Activated T-cell treated with anti-CD3 and anti-CD28 coated beads, Interleukin-2, amount 50 U/mL, for 72 hours (primary cell): ENCODE data around the gene ARR3. TPM values are rescaled to one million over a fixed set of nuclear protein-coding genes. Genes with fewer than 3 reads are reported as not detected.
"Not testable (repeated sequence)": the region's sequence is repeated elsewhere in the genome, so short reads cannot be mapped to it uniquely, and the experiment has no call there.

Experiments
- ATAC-seq, 2 donors: fragments of 150-1000 bp; cut with Tn5 transposase; replicated peaks in 1 of 2; 2 replicates each; pipeline ENCODE4 v1.10.0; 2021; ENCODE audit warnings: moderate library complexity in 2 of 2, mild to moderate bottlenecking in 1 of 2
- DNase-seq, 2 donors: peaks; one replicate each; pipeline ENCODE4 v3.0.0; 2021 to 2022; ENCODE audit warnings: mixed read lengths in 1 of 2
- H3K27ac Mint-ChIP-seq: one replicate; pipeline ENCODE4 v1.8.0; 2022; ENCODE audit warnings: mild to moderate bottlenecking, moderate library complexity, mixed read lengths
- H3K27me3 Mint-ChIP-seq: one replicate; pipeline ENCODE4 v1.8.0; 2022; ENCODE audit warnings: low read depth, mixed read lengths
- H3K36me3 Mint-ChIP-seq, 2 donors: one replicate each; pipeline ENCODE4 v1.8.0; 2022; ENCODE audit warnings: mixed read lengths in 2 of 2, mild to moderate bottlenecking in 1 of 2; ENCODE audit not compliant: insufficient read depth in 2 of 2
- H3K4me1 Mint-ChIP-seq: one replicate; pipeline ENCODE4 v1.8.0; 2022; ENCODE audit warnings: low read depth, mixed read lengths
- H3K4me3 Mint-ChIP-seq, 2 donors: one replicate each; pipeline ENCODE4 v1.8.0; 2022; ENCODE audit warnings: mild to moderate bottlenecking in 2 of 2, mixed read lengths in 2 of 2, moderate library complexity in 2 of 2
- H3K9me3 Mint-ChIP-seq, 2 donors: one replicate each; pipeline ENCODE4 v1.8.0; 2022; ENCODE audit warnings: mixed read lengths in 2 of 2
- total RNA-seq, 2 donors: library from RNA; stranded (reverse); gene quantifications; one replicate each; pipeline ENCODE4 v1.2.3, GENCODE V29; 2022

ARR3 gene
- total RNA-seq, 2 donors from 2014 or later, result not detected

DNA sequence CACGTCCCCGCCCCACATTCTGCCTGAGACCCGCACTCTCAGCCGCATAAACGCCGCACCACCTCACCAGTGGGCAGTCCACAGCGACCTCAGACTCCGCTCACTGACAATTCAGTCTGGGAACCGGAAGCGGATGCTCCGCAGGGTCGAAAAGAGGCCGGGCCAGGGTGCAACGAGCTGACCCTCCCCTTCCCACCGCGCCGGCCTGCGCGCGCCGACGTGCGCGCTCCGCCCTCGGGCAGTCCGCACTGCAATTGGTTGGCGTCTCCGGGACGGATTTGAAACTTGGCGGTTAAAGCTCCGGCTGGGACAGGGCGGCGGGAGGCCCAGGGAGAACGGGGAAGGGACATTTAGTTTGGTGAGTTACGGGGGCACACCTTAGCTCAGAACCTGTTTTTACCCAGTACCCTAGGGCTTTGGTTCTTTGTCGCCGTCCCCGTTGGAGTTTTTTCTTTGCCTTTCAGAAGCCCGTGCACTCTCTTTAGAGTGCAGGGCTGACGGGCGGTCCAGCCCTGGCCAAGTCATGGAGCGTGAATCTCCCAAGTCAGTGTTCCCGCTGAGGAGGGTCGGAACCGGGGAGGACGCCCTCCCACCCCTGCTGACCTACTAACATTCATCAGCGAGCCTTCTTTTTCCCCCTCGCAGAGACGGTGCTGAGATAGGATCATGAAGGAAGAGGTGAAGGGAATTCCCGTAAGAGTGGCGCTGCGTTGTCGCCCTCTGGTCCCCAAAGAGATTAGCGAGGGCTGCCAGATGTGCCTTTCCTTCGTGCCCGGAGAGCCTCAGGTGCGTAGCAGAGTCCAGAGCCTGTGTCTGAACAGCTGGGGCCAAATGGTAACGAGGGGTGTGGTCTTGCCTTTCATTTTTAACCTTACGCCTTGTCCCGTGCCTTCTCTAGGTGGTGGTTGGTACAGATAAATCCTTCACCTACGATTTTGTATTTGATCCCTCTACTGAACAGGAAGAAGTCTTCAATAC lies 21.9 kb downstream of the ARR3 start, which contains the start of the genes KIF4A and PDZD11:
KIF4A (plus strand) TSS at position 312 of the 978 bp plus-strand sequence; CDS start at position 667, 355 bp downstream.
PDZD11 (minus strand) TSS at position 135 of the 978 bp plus-strand sequence. CDS start 586 bp downstream, outside the sequence.
- Mint-ChIP-seq H3K36me3 (peaks cover 0 to 5% of the 10 kb centered on the region in 2 donors), H3K27ac (peak within 1 kb of the TSS; percentile 82), H3K27me3 (peaks cover 13% of the 10 kb centered on the region), H3K4me1 (no peaks in the 10 kb centered on the region), H3K4me3 (peak within 1 kb of the TSS; percentile 90), H3K9me3 (no peaks in the 10 kb centered on the region)
- DNase-seq (peak; percentile 87), ATAC-seq (peak; percentile 99)

GRCh38 chrX:70292788-70293187 lies 24.7 kb downstream of the ARR3 start:
- no peaks in the 10 kb centered on the region for H3K27me3 Mint-ChIP-seq
- H3K27ac Mint-ChIP-seq, result no peak overlapping the region
- H3K9me3 Mint-ChIP-seq, result no peaks in the 10 kb centered on the region
- ATAC-seq (no peak), DNase-seq (no peak)
- H3K4me1 Mint-ChIP-seq, result no peaks in the 10 kb centered on the region
- H3K4me3 Mint-ChIP-seq, result peak overlapping the region in 1 of 2 donors; percentile 27
- peaks cover 0 to 1% of the 10 kb centered on the region in 2 donors for H3K36me3 Mint-ChIP-seq

DNA sequence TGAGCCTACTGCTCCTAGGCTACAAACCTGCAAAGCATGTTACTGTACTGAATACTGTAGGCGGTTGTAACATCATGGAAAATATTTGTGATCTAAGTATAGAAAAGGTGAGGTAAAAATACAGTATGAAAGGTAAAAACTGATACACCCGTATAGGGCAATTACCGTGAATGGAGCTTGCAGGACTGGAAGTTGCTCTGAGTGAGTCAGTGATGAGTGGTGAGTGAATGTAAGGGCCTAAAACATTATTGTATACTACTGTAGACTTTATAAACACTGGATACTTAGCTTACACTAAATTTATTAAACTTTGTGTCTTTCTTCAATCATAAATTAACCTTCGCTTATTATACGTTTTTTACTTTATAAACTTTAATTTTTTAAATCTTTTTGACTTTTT lies 25.5 kb downstream of the ARR3 start:
- H3K27me3 Mint-ChIP-seq, result no peaks in the 10 kb centered on the region
- H3K4me1 Mint-ChIP-seq, result no peaks in the 10 kb centered on the region
- no peak for DNase-seq
- peaks cover 0 to 1% of the 10 kb centered on the region in 2 donors for H3K36me3 Mint-ChIP-seq
- no peak for ATAC-seq
- no peak overlapping the region for H3K27ac Mint-ChIP-seq
- H3K9me3 Mint-ChIP-seq, result no peaks in the 10 kb centered on the region
- no peak overlapping the region for H3K4me3 Mint-ChIP-seq

GRCh38 chrX:70301716-70302115 lies 33.6 kb downstream of the ARR3 start:
- ATAC-seq (no peak), DNase-seq (no peak)
- Mint-ChIP-seq H3K4me1 (no peaks in the 10 kb centered on the region), H3K27ac (no peak overlapping the region), H3K27me3 (no peaks in the 10 kb centered on the region), H3K9me3 (no peaks in the 10 kb centered on the region), H3K36me3 (peaks cover 5 to 8% of the 10 kb centered on the region in 2 donors), H3K4me3 (no peak overlapping the region)

- Mint-ChIP-seq H3K4me3 (no peak overlapping the region), H3K27me3 (no peaks in the 10 kb centered on the region), H3K9me3 (no peaks in the 10 kb centered on the region), H3K27ac (no peak overlapping the region), H3K4me1 (no peaks in the 10 kb centered on the region), H3K36me3 (peaks cover 2 to 6% of the 10 kb centered on the region in 2 donors)
- ATAC-seq, result no peak
- DNase-seq, result no peak
These were observed 45.4 kb downstream of the ARR3 start for GRCh38 chrX:70313503-70313902.

DNA sequence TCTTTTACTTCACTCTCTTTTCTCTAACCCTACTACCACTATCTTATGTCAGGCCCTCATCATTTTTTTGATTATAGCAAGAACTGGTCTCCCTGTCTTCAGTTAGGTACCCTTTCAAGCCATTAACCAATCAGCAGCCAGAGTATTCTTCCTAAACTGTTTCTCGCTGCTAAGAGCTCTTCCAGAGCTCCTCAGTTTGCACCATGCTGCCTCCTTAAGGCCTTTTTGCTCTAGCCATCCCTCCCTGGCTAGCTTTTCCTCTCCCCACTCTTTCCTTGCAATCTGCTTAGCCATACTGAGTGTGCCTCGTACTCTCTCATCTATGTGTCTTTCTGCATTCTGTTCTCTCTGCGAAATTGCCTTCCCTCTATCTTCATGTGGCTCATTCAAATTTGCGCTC lies 54.6 kb downstream of the ARR3 start:
- DNase-seq (no peak), ATAC-seq (no peak)
- H3K4me1 Mint-ChIP-seq, result no peaks in the 10 kb centered on the region
- no peak overlapping the region for H3K4me3 Mint-ChIP-seq
- H3K36me3 Mint-ChIP-seq, result peaks cover 0 to 3% of the 10 kb centered on the region in 2 donors
- no peak overlapping the region for H3K27ac Mint-ChIP-seq
- no peaks in the 10 kb centered on the region for H3K9me3 Mint-ChIP-seq
- peaks cover 29% of the 10 kb centered on the region for H3K27me3 Mint-ChIP-seq

- not testable (repeated sequence) for H3K4me3 Mint-ChIP-seq, H3K9me3 Mint-ChIP-seq, ATAC-seq, H3K36me3 Mint-ChIP-seq, H3K27ac Mint-ChIP-seq, H3K4me1 Mint-ChIP-seq, DNase-seq
- peaks cover 30% of the 10 kb centered on the region for H3K27me3 Mint-ChIP-seq
These were observed 55.5 kb downstream of the ARR3 start for GRCh38 chrX:70323628-70324027.

GRCh38 chrX:70324326-70324725 lies 56.2 kb downstream of the ARR3 start:
- no peaks in the 10 kb centered on the region for H3K4me1 Mint-ChIP-seq
- DNase-seq, result no peak
- H3K27ac Mint-ChIP-seq, result no peak overlapping the region
- peaks cover 0 to 3% of the 10 kb centered on the region in 2 donors for H3K36me3 Mint-ChIP-seq
- ATAC-seq, result no peak
- peaks cover 30% of the 10 kb centered on the region for H3K27me3 Mint-ChIP-seq
- H3K9me3 Mint-ChIP-seq, result no peaks in the 10 kb centered on the region
- no peak overlapping the region for H3K4me3 Mint-ChIP-seq

DNA sequence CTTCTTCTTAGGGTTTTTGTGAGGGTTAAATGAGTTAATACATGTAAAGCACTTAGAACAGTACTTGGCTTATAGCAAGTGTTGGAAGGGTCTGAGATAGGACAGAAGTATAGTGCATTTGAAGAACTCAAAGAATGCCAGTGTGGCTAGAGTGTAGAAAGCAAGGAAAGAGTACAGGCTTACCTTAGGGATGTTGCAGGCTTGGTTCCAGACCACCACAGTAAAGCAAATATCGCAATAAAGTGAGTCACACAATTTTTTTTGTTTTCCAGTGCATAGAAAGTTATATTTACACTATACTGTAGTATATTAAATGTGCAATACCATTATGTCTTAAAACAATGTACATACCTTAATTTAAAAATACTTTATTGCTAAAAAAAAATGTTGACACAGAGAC lies 63.0 kb downstream of the ARR3 start:
- Mint-ChIP-seq H3K27me3 (peaks cover 27% of the 10 kb centered on the region), H3K36me3 (peaks cover 3 to 4% of the 10 kb centered on the region in 2 donors), H3K27ac (no peak overlapping the region), H3K4me1 (no peaks in the 10 kb centered on the region), H3K9me3 (no peaks in the 10 kb centered on the region), H3K4me3 (no peak overlapping the region)
- ATAC-seq, result no peak
- no peak for DNase-seq

Other genes starting within 250 kb of the ARR3 start
- gene AWAT2, start 218.4 kb upstream of the ARR3 start, total RNA-seq, result not detected
- gene OTUD6A, start 205.9 kb upstream of the ARR3 start, total RNA-seq, result not detected
- gene IGBP1, start 134.9 kb upstream of the ARR3 start, total RNA-seq, result 10 to 100 TPM; 61.0 to 61.9 TPM
- gene DGAT2L6, start 90.9 kb upstream of the ARR3 start, total RNA-seq, result not detected
- not detected for gene AWAT1, start 33.7 kb upstream of the ARR3 start, total RNA-seq
- gene P2RY4, start 8.1 kb upstream of the ARR3 start, total RNA-seq, result under 1 TPM; 0.34 to 0.69 TPM
- gene RAB41, start 13.8 kb downstream of the ARR3 start, total RNA-seq, result not detected
- 10 to 100 TPM; 17.7 to 20.6 TPM for gene PDZD11, start 21.6 kb downstream of the ARR3 start, total RNA-seq
- gene KIF4A, start 21.8 kb downstream of the ARR3 start, total RNA-seq, result 10 to 100 TPM; 26.4 to 28.7 TPM
- gene GDPD2, start 155.0 kb downstream of the ARR3 start, total RNA-seq, result under 1 TPM in 1 of 2 donors, not detected in 1; 0.12 TPM
- gene DLG3, start 176.5 kb downstream of the ARR3 start, total RNA-seq, result 10 to 100 TPM; 43.8 to 48.9 TPM